Measurements from ENCODE around the gene MALRD1.

Gene MALRD1

GRCh38 chr10:19652750-19653149, 604.1 kb downstream of the MALRD1 start:
- no peak for DNase-seq (ENCODE audit: low read depth)

- DNase-seq (ENCODE audit: low read depth): no peak
These were observed 605.3 kb downstream of the MALRD1 start for GRCh38 chr10:19653931-19654330.

- DNase-seq (ENCODE audit: low read depth): no peak
These were observed 606.0 kb downstream of the MALRD1 start for GRCh38 chr10:19654576-19654975.

GRCh38 chr10:19656420-19657042, 607.9 kb downstream of the MALRD1 start:
- DNase-seq (ENCODE audit: low read depth): no peak

GRCh38 chr10:19658131-19658530, 609.5 kb downstream of the MALRD1 start:
- no peak for DNase-seq (ENCODE audit: low read depth)

- DNase-seq (ENCODE audit: low read depth): no peak
These were observed 610.1 kb downstream of the MALRD1 start for GRCh38 chr10:19658622-19659233.

- DNase-seq (ENCODE audit: low read depth): no peak
These were observed 611.5 kb downstream of the MALRD1 start for GRCh38 chr10:19659920-19660655.

- no peak for DNase-seq (ENCODE audit: low read depth)
These were observed 614.7 kb downstream of the MALRD1 start for GRCh38 chr10:19663344-19663743.

GRCh38 chr10:19668116-19668515, 619.5 kb downstream of the MALRD1 start:
- no peak for DNase-seq (ENCODE audit: low read depth)

GRCh38 chr10:19676063-19676462, 627.5 kb downstream of the MALRD1 start:
- DNase-seq (ENCODE audit: low read depth): no peak

- DNase-seq (ENCODE audit: low read depth): no peak
These were observed 634.8 kb downstream of the MALRD1 start for GRCh38 chr10:19683356-19683755.

- DNase-seq (ENCODE audit: low read depth): no peak
These were observed 635.4 kb downstream of the MALRD1 start for GRCh38 chr10:19683960-19684359.

- no peak for DNase-seq (ENCODE audit: low read depth)
These were observed 639.7 kb downstream of the MALRD1 start for GRCh38 chr10:19688344-19688743.

GRCh38 chr10:19689231-19689630, 640.6 kb downstream of the MALRD1 start:
- DNase-seq (ENCODE audit: low read depth): no peak

- DNase-seq (ENCODE audit: low read depth): no peak
These were observed 650.7 kb downstream of the MALRD1 start for GRCh38 chr10:19699299-19699698.

GRCh38 chr10:19701427-19702052, 652.9 kb downstream of the MALRD1 start:
- DNase-seq (ENCODE audit: low read depth): no peak

GRCh38 chr10:19702215-19702614, 653.6 kb downstream of the MALRD1 start:
- DNase-seq (ENCODE audit: low read depth): no peak

- DNase-seq (ENCODE audit: low read depth): no peak
These were observed 655.9 kb downstream of the MALRD1 start for GRCh38 chr10:19704544-19704943.

- no peak for DNase-seq (ENCODE audit: low read depth)
These were observed 656.6 kb downstream of the MALRD1 start for GRCh38 chr10:19705250-19705649.

- no peak for DNase-seq (ENCODE audit: low read depth)
These were observed 658.3 kb downstream of the MALRD1 start for GRCh38 chr10:19706904-19707303.

- no peak for DNase-seq (ENCODE audit: low read depth)
These were observed 658.8 kb downstream of the MALRD1 start for GRCh38 chr10:19707376-19707775.

- DNase-seq (ENCODE audit: low read depth): no peak
These were observed 659.4 kb downstream of the MALRD1 start for GRCh38 chr10:19708031-19708430.

GRCh38 chr10:19710600-19710999, 662.0 kb downstream of the MALRD1 start:
- DNase-seq (ENCODE audit: low read depth): no peak

Data from activated T-helper 1 cell treated with Interleukin-2 at 50 U/mL for 16 hours (primary cell).